CD14-positive monocyte (primary cell): ENCODE results near the gene OR11H6. TPM values are rescaled to one million over a fixed set of nuclear protein-coding genes. Genes with fewer than 3 reads are reported as not detected.

ENCODE experiments used
- DNase-seq, 3 donors: peaks; one replicate each; pipeline ENCODE4 v3.0.0-alpha.2; 2011 to 2022
- H2AFZ ChIP-seq: 2 replicates; pipeline ENCODE4 v1.6.0; 2012; ENCODE audit warnings: mild to moderate bottlenecking, low read depth, low read length, inconsistent platforms; ENCODE audit not compliant: insufficient read depth, poor library complexity, severe bottlenecking
- H3K27ac ChIP-seq, 2 donors: 1 replicate in 1 of 2; 2 replicates in 1 of 2; pipeline ENCODE4 v1.5.1; 2012 to 2013; ENCODE audit warnings: low read length in 2 of 2, control low read depth in 1 of 2, inconsistent platforms in 1 of 2, low read depth in 1 of 2, mild to moderate bottlenecking in 1 of 2
- H3K27me3 ChIP-seq, 2 donors: one replicate each; pipeline versions ENCODE4 v1.6.0 to v1.6.1; 2011 to 2013; ENCODE audit warnings: low read length in 2 of 2; ENCODE audit not compliant: control insufficient read depth in 2 of 2, insufficient read depth in 2 of 2
- H3K36me3 ChIP-seq, 2 donors: replicated peaks in 1 of 2; 1 replicate in 1 of 2; 2 replicates in 1 of 2; pipeline versions ENCODE4 v1.5.1 to v1.6.1; 2012 to 2013; ENCODE audit warnings: low read length in 2 of 2, control low read depth in 1 of 2, inconsistent platforms in 1 of 2, mild to moderate bottlenecking in 1 of 2; ENCODE audit not compliant: insufficient read depth in 2 of 2, control insufficient read depth in 1 of 2
- H3K4me1 ChIP-seq, 2 donors: 1 replicate in 1 of 2; 2 replicates in 1 of 2; pipeline versions ENCODE4 v1.5.1 to v1.6.1; 2012 to 2013; ENCODE audit warnings: low read length in 2 of 2, control low read depth in 1 of 2, inconsistent platforms in 1 of 2, mild to moderate bottlenecking in 1 of 2, moderate library complexity in 1 of 2; ENCODE audit not compliant: insufficient read depth in 2 of 2, control insufficient read depth in 1 of 2
- H3K4me2 ChIP-seq: replicated peaks from 2 replicates; pipeline ENCODE3; 2012; ENCODE audit warnings: low read length, moderate library complexity, mild to moderate bottlenecking; ENCODE audit not compliant: poor library complexity, severe bottlenecking; ENCODE audit errors: extremely low read depth
- H3K4me3 ChIP-seq, 3 experiments: fragments of 200-600 bp in 1 of 3; sonication (generic) in 1 of 3; replicated peaks in 1 of 3; 1 replicate in 2 of 3; 2 replicates in 1 of 3; pipeline ENCODE4 v1.5.1; 2011 to 2013; ENCODE audit warnings: low read length in 3 of 3, mild to moderate bottlenecking in 3 of 3, control low read depth in 2 of 3, low read depth in 2 of 3, inconsistent platforms in 1 of 3, moderate library complexity in 1 of 3
- H3K79me2 ChIP-seq: 2 replicates; pipeline ENCODE4 v1.6.0; 2012; ENCODE audit warnings: mild to moderate bottlenecking, control low read depth, inconsistent platforms, low read length, moderate library complexity; ENCODE audit not compliant: insufficient read depth
- H3K9ac ChIP-seq: 2 replicates; pipeline ENCODE4 v1.6.0; 2017; ENCODE audit warnings: low read length, mild to moderate bottlenecking; ENCODE audit not compliant: insufficient read depth, poor library complexity, severe bottlenecking
- H3K9me3 ChIP-seq, 2 donors: replicated peaks in 1 of 2; 1 replicate in 1 of 2; 2 replicates in 1 of 2; pipeline versions ENCODE4 v1.5.1 to v1.6.1; 2012 to 2013; ENCODE audit warnings: low read length in 2 of 2, control low read depth in 1 of 2; ENCODE audit not compliant: control insufficient read depth in 1 of 2, insufficient read depth in 1 of 2
- H4K20me1 ChIP-seq: 2 replicates; pipeline ENCODE4 v1.6.0; 2012; ENCODE audit warnings: mild to moderate bottlenecking, low read length, control low read depth, moderate library complexity; ENCODE audit not compliant: insufficient read depth
- H3K27ac Mint-ChIP-seq, 7 donors: one replicate each; pipeline ENCODE4 v1.8.0; 2020; ENCODE audit warnings: mild to moderate bottlenecking in 7 of 7, mixed read lengths in 7 of 7, moderate library complexity in 6 of 7, inconsistent platforms in 2 of 7
- H3K27me3 Mint-ChIP-seq, 3 donors: one replicate each; pipeline ENCODE4 v1.8.0; 2021 to 2022; ENCODE audit warnings: low read depth in 3 of 3, mild to moderate bottlenecking in 3 of 3, mixed read lengths in 3 of 3, moderate library complexity in 3 of 3, inconsistent platforms in 1 of 3
- H3K36me3 Mint-ChIP-seq, 2 donors: one replicate each; pipeline ENCODE4 v1.8.0; 2020; ENCODE audit warnings: mixed read lengths in 2 of 2, inconsistent platforms in 1 of 2, mild to moderate bottlenecking in 1 of 2
- H3K4me1 Mint-ChIP-seq: one replicate; pipeline ENCODE4 v1.8.0; 2020; ENCODE audit warnings: mild to moderate bottlenecking, mixed read lengths
- H3K4me3 Mint-ChIP-seq, 2 donors: one replicate each; pipeline ENCODE4 v1.8.0; 2020; ENCODE audit warnings: mild to moderate bottlenecking in 2 of 2, mixed read lengths in 2 of 2, moderate library complexity in 1 of 2
- H3K9me3 Mint-ChIP-seq, 7 donors: one replicate each; pipeline ENCODE4 v1.8.0; 2020 to 2022; ENCODE audit warnings: mixed read lengths in 7 of 7, mild to moderate bottlenecking in 6 of 7, moderate library complexity in 6 of 7, inconsistent platforms in 2 of 7
- CTCF ChIP-seq: fragments of 200-600 bp; IDR thresholded peaks from one replicate; pipeline ENCODE4 v1.8.0; 2022; ENCODE audit warnings: antibody characterized with exemption, mild to moderate bottlenecking
- WGBS: methylation state at CpG from one replicate; pipeline ENCODE4 v1.1.5; 2013; ENCODE audit warnings: missing lambda C conversion rate; ENCODE audit not compliant: insufficient coverage; 5-methylcytosine and 5-hydroxymethylcytosine counted together
- intact Hi-C, 2 donors: fragments of 100-400 bp; cut with micrococcal nuclease; formaldehyde crosslinking; loops; one replicate each; pipeline versions ENCODE4 v1.15.0 to v1.15.1; 2023
- polyA plus RNA-seq, 3 donors: library from polyadenylated mRNA; depleted of rRNA in 1 of 3; unstranded in 2 of 3; stranded (reverse) in 1 of 3; fragments of 300-500 nt in 2 of 3; fragments of >200 nt in 1 of 3; fragmentation: Illumina TruSeq in 2 of 3; gene quantifications; 1 replicate in 2 of 3; 2 replicates in 1 of 3; pipeline ENCODE4 v1.2.3, GENCODE V29; 2012 to 2021

Gene OR11H6
- polyA plus RNA-seq, 3 donors: not detected

- no peak overlapping the region for H3K4me3 Mint-ChIP-seq
- no peak overlapping the region for H3K27ac Mint-ChIP-seq
- H3K36me3 ChIP-seq: no peaks in the 10 kb centered on the region
- no peaks in the 10 kb centered on the region for H3K27me3 ChIP-seq
- no peaks in the 10 kb centered on the region for H4K20me1 ChIP-seq
- H3K36me3 Mint-ChIP-seq: no peaks in the 10 kb centered on the region
- H2AFZ ChIP-seq: no peak overlapping the region
- peaks cover 0 to 4% (median 2%) of the 10 kb centered on the region in 3 donors for H3K27me3 Mint-ChIP-seq
- H3K79me2 ChIP-seq: no peaks in the 10 kb centered on the region
- no peaks in the 10 kb centered on the region for H3K9me3 Mint-ChIP-seq
- H3K4me1 Mint-ChIP-seq: peaks cover 11% of the 10 kb centered on the region
- no peak overlapping the region for H3K9ac ChIP-seq
- no peaks in the 10 kb centered on the region for H3K9me3 ChIP-seq
- no peak overlapping the region for H3K4me2 ChIP-seq
- H3K4me1 ChIP-seq: peaks cover 4 to 5% of the 10 kb centered on the region in 2 donors
- no peak for TF ChIP-seq CTCF
- intact Hi-C loops: no loop called here
- DNase-seq: no peak
- no peak overlapping the region for H3K4me3 ChIP-seq
- 77% methylated on average over 4 of the region's 5 CpGs for WGBS
- no peak overlapping the region for H3K27ac ChIP-seq
Measured at GRCh38 chr14:20198991-20199390, 24.5 kb upstream of the OR11H6 start.

DNA sequence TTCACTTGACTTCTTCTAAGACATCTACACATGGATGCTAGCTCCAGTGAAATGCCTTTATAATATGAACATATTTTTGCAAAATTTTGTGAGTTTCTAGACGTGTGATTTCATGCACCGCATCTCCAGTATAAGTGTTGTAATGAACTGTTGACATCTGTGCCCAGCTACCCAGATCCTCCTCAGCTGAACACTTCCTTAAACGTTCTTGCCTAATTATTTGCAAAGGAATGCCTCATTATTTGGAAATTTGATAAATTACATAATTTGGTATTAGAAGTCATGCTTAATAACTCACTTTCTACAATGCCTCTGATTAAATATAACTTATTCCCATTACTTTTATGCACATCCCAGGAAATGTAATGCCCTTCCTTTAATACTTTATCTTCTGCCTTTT is 18.8 kb upstream of the OR11H6 start:
- Histone ChIP-seq H3K36me3 (no peaks in the 10 kb centered on the region), H3K79me2 (no peaks in the 10 kb centered on the region), H2AFZ (no peak overlapping the region), H3K27me3 (no peaks in the 10 kb centered on the region), H3K9me3 (no peaks in the 10 kb centered on the region), H3K4me1 (no peaks in the 10 kb centered on the region), H3K27ac (no peak overlapping the region), H4K20me1 (no peaks in the 10 kb centered on the region), H3K4me3 (no peak overlapping the region), H3K9ac (no peak overlapping the region), H3K4me2 (no peak overlapping the region)
- peak in 1 of 3 donors; percentile 6 for DNase-seq
- H3K27ac Mint-ChIP-seq: no peak overlapping the region
- H3K36me3 Mint-ChIP-seq: no peaks in the 10 kb centered on the region
- peaks cover 0 to 3% (median 2%) of the 10 kb centered on the region in 3 donors for H3K27me3 Mint-ChIP-seq
- no CpG with 5 or more reads among the region's 3 CpGs for WGBS
- no peak for TF ChIP-seq CTCF
- peaks cover 9% of the 10 kb centered on the region for H3K4me1 Mint-ChIP-seq
- peaks cover 0 to 2% (median 0%) of the 10 kb centered on the region in 7 donors for H3K9me3 Mint-ChIP-seq
- intact Hi-C loops: no loop called here
- no peak overlapping the region for H3K4me3 Mint-ChIP-seq
